GM23338 (cell line): Measurements from ENCODE around the gene CAPN8. TPM values are rescaled to one million over a fixed set of nuclear protein-coding genes. Genes with fewer than 3 reads are reported as not detected.

Source experiments
- ATAC-seq: fragments of 200-7000 bp; cut with Tn5 transposase; 3 replicates; pipeline ENCODE4 v1.9.1; 2020
- DNase-seq: peaks from one replicate; pipeline ENCODE4 v3.0.0-alpha.2; 2015; ENCODE audit warnings: low spot score
- H2AFZ ChIP-seq: fragments of 200-600 bp; sonication (generic); 2 replicates; pipeline ENCODE4 v1.8.0; 2016; ENCODE audit warnings: antibody characterized with exemption, mild to moderate bottlenecking, moderate library complexity
- H3F3A ChIP-seq: fragments of 200-600 bp; sonication (generic); replicated peaks from 2 replicates; pipeline ENCODE4 v1.8.0; 2017; ENCODE audit warnings: antibody characterized with exemption, mixed run types, low read depth
- H3K27ac ChIP-seq: fragments of 200-600 bp; sonication (generic); 2 replicates; pipeline ENCODE4 v1.6.1; 2016; ENCODE audit warnings: low read depth
- H3K27me3 ChIP-seq: fragments of 200-600 bp; sonication (generic); 2 replicates; pipeline ENCODE4 v1.8.0; 2016; ENCODE audit warnings: mild to moderate bottlenecking, mixed run types, moderate library complexity; ENCODE audit not compliant: insufficient read depth
- H3K36me3 ChIP-seq: fragments of 200-600 bp; sonication (generic); 2 replicates; pipeline ENCODE4 v1.8.0; 2016; ENCODE audit warnings: mild to moderate bottlenecking; ENCODE audit not compliant: insufficient read depth
- H3K4me1 ChIP-seq: fragments of 200-600 bp; sonication (generic); 2 replicates; pipeline ENCODE4 v1.8.0; 2016; ENCODE audit warnings: mild to moderate bottlenecking, moderate library complexity; ENCODE audit not compliant: insufficient read depth
- H3K4me2 ChIP-seq: fragments of 200-600 bp; sonication (generic); 2 replicates; pipeline ENCODE4 v1.7.1; 2017; ENCODE audit warnings: mixed run types
- H3K4me3 ChIP-seq: fragments of 200-600 bp; sonication (generic); 2 replicates; pipeline ENCODE4 v1.6.1; 2016; ENCODE audit warnings: mixed run types
- H3K79me2 ChIP-seq: fragments of 200-600 bp; sonication (generic); replicated peaks from 2 replicates; pipeline ENCODE4 v1.8.0; 2017; ENCODE audit warnings: mild to moderate bottlenecking; ENCODE audit not compliant: insufficient read depth
- H3K9me2 ChIP-seq: fragments of 200-600 bp; sonication (generic); 2 replicates; pipeline ENCODE4 v1.8.0; 2017; ENCODE audit not compliant: insufficient read depth
- H4K20me1 ChIP-seq: fragments of 200-600 bp; sonication (generic); replicated peaks from 2 replicates; pipeline ENCODE4 v1.8.0; 2017; ENCODE audit warnings: mild to moderate bottlenecking; ENCODE audit not compliant: insufficient read depth
- H3K27ac Mint-ChIP-seq: 2 replicates; pipeline ENCODE4 v1.8.0; 2020; ENCODE audit warnings: inconsistent platforms, mild to moderate bottlenecking, moderate library complexity, mixed read lengths
- H3K27me3 Mint-ChIP-seq: 3 replicates; pipeline ENCODE4 v1.8.0; 2022; ENCODE audit warnings: low read depth, mild to moderate bottlenecking, moderate library complexity, mixed read lengths, inconsistent platforms; ENCODE audit not compliant: insufficient read depth, poor library complexity
- H3K36me3 Mint-ChIP-seq: 3 replicates; pipeline ENCODE4 v1.8.0; 2021; ENCODE audit warnings: low read depth, mild to moderate bottlenecking, inconsistent platforms, moderate library complexity, mixed read lengths
- H3K4me1 Mint-ChIP-seq: 3 replicates; pipeline ENCODE4 v1.8.0; 2020; ENCODE audit warnings: mild to moderate bottlenecking, inconsistent platforms, mixed read lengths
- H3K4me3 Mint-ChIP-seq: 3 replicates; pipeline ENCODE4 v1.8.0; 2021; ENCODE audit warnings: moderate library complexity, mild to moderate bottlenecking, inconsistent platforms, mixed read lengths
- H3K9me3 Mint-ChIP-seq: 3 replicates; pipeline ENCODE4 v1.8.0; 2020; ENCODE audit warnings: moderate library complexity, mild to moderate bottlenecking, inconsistent platforms, mixed read lengths
- CREB1 ChIP-seq: fragments of 250-450 bp; sonication (Bioruptor Pico); IDR thresholded peaks from 2 replicates; pipeline ENCODE4 v1.5.0; 2020; ENCODE audit warnings: low read depth, mild to moderate bottlenecking, moderate library complexity
- ETS1 ChIP-seq: IDR thresholded peaks from 2 replicates; pipeline ENCODE4 v1.6.1; 2016; ENCODE audit warnings: antibody characterized with exemption
- EZH2 ChIP-seq: fragments of 200-600 bp; sonication (generic); IDR thresholded peaks from one replicate; pipeline ENCODE4 v1.8.0; 2017; ENCODE audit warnings: antibody characterized with exemption, mild to moderate bottlenecking, low read depth; ENCODE audit not compliant: unreplicated experiment
- EZH2phosphoT487 ChIP-seq: fragments of 200-600 bp; sonication (generic); IDR thresholded peaks from one replicate; pipeline ENCODE4 v1.8.1; 2018; ENCODE audit warnings: antibody characterized with exemption; ENCODE audit not compliant: unreplicated experiment
- JUNB ChIP-seq: IDR thresholded peaks from one replicate; pipeline ENCODE4 v1.6.1; 2016; ENCODE audit warnings: antibody characterized with exemption; ENCODE audit not compliant: unreplicated experiment
- NANOG ChIP-seq: IDR thresholded peaks from 2 replicates; pipeline ENCODE4 v1.6.1; 2016; ENCODE audit warnings: antibody characterized with exemption, borderline replicate concordance
- POLR2AphosphoS5 ChIP-seq: IDR thresholded peaks from 2 replicates; pipeline ENCODE4 v1.6.1; 2016; ENCODE audit warnings: antibody characterized with exemption, low read depth
- STAT1 ChIP-seq: IDR thresholded peaks from one replicate; pipeline ENCODE4 v1.6.1; 2016; ENCODE audit warnings: antibody characterized with exemption; ENCODE audit not compliant: unreplicated experiment
- ZNF114 ChIP-seq: fragments of 250-450 bp; sonication (Bioruptor Pico); IDR thresholded peaks from 2 replicates; pipeline ENCODE4 v1.5.0; 2020; ENCODE audit warnings: mild to moderate bottlenecking, moderate library complexity
- ZNF331 ChIP-seq: fragments of 250-450 bp; sonication (Bioruptor Pico); IDR thresholded peaks from 2 replicates; pipeline ENCODE4 v1.5.0; 2020; ENCODE audit warnings: low read depth, mild to moderate bottlenecking, moderate library complexity
- ZNF462 ChIP-seq: fragments of 250-450 bp; sonication (Bioruptor Pico); IDR thresholded peaks from 2 replicates; pipeline ENCODE4 v1.5.0; 2020; ENCODE audit warnings: mild to moderate bottlenecking, moderate library complexity
- polyA plus RNA-seq: library from polyadenylated mRNA; unstranded; fragments of >200 nt; fragmentation: Nextera tagmentation; extraction: Ambion mirVana; gene quantifications from 2 replicates; pipeline ENCODE4 v1.2.1, GENCODE V29; 2016
- total RNA-seq: library from RNA; depleted of rRNA; stranded (reverse); fragments of >200 nt; shearing (Covaris generic); gene quantifications from 2 replicates; pipeline ENCODE4 v1.2.3, GENCODE V29; 2014
- TF ChIP-seq, protein P1 (sequence below): IDR thresholded peaks from one replicate; pipeline ENCODE4 v1.6.1; 2018; ENCODE audit warnings: antibody characterized with exemption; ENCODE audit not compliant: unreplicated experiment
- TF ChIP-seq, protein P2 (sequence below), 2 experiments: fragments of 200-600 bp in 1 of 2; sonication (generic) in 1 of 2; conservative IDR thresholded peaks; 2 replicates each; pipeline versions ENCODE4 v1.5.1 to v1.6.1; 2016 to 2017; ENCODE audit warnings: antibody characterized with exemption in 2 of 2, low read depth in 2 of 2, mild to moderate bottlenecking in 2 of 2, moderate library complexity in 1 of 2

The CAPN8 gene
- total and polyA plus RNA-seq, 2 experiments from 2014 or later = not detected

DNA sequence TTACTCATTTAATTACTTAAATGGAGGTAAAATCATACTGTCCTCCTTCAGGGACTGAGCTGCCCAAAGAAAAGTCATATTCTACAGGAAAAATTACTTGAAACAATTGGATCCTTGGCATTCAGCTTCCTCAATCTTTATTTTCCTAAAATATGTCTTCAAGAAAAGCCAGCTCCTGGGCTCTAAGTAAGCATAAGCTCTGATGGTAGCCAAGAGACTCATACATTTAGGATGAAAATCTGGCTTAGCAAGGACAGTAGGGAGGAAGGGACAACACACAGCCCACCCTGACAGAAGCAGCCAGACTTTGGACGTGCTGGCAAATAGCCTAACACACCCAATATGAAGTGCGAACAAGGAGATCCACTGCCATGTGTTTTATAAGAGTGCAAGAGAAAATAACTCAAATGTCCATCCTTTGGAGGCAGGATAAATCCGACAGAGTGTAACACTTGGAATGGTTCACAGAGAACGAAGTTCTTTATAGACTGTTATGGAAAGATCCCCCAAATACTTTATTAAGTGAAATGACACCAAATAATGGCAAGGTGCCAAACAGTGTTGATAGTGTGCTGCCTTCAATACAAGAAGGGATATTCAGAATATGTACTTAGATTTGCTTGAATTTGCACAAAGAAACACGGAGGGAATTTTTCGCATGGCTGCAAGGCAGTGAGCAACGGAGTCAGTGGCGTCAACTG is 14.1 kb downstream of the CAPN8 start:
- peaks cover 6% of the 10 kb centered on the region; the same call in 2 of the 3 replicates for H3K9me3 Mint-ChIP-seq
- TF ChIP-seq, protein P1, sequence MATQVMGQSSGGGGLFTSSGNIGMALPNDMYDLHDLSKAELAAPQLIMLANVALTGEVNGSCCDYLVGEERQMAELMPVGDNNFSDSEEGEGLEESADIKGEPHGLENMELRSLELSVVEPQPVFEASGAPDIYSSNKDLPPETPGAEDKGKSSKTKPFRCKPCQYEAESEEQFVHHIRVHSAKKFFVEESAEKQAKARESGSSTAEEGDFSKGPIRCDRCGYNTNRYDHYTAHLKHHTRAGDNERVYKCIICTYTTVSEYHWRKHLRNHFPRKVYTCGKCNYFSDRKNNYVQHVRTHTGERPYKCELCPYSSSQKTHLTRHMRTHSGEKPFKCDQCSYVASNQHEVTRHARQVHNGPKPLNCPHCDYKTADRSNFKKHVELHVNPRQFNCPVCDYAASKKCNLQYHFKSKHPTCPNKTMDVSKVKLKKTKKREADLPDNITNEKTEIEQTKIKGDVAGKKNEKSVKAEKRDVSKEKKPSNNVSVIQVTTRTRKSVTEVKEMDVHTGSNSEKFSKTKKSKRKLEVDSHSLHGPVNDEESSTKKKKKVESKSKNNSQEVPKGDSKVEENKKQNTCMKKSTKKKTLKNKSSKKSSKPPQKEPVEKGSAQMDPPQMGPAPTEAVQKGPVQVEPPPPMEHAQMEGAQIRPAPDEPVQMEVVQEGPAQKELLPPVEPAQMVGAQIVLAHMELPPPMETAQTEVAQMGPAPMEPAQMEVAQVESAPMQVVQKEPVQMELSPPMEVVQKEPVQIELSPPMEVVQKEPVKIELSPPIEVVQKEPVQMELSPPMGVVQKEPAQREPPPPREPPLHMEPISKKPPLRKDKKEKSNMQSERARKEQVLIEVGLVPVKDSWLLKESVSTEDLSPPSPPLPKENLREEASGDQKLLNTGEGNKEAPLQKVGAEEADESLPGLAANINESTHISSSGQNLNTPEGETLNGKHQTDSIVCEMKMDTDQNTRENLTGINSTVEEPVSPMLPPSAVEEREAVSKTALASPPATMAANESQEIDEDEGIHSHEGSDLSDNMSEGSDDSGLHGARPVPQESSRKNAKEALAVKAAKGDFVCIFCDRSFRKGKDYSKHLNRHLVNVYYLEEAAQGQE = no peak
- no peak for TF ChIP-seq POLR2AphosphoS5
- TF ChIP-seq EZH2 = no peak
- no peak for TF ChIP-seq NANOG
- no peak for TF ChIP-seq EZH2phosphoT487
- no peak for TF ChIP-seq ZNF331 (CRISPR knock-in tag)
- TF ChIP-seq JUNB = no peak
- TF ChIP-seq STAT1 = no peak
- no peak for TF ChIP-seq CREB1 (CRISPR knock-in tag)
- TF ChIP-seq, protein P2, sequence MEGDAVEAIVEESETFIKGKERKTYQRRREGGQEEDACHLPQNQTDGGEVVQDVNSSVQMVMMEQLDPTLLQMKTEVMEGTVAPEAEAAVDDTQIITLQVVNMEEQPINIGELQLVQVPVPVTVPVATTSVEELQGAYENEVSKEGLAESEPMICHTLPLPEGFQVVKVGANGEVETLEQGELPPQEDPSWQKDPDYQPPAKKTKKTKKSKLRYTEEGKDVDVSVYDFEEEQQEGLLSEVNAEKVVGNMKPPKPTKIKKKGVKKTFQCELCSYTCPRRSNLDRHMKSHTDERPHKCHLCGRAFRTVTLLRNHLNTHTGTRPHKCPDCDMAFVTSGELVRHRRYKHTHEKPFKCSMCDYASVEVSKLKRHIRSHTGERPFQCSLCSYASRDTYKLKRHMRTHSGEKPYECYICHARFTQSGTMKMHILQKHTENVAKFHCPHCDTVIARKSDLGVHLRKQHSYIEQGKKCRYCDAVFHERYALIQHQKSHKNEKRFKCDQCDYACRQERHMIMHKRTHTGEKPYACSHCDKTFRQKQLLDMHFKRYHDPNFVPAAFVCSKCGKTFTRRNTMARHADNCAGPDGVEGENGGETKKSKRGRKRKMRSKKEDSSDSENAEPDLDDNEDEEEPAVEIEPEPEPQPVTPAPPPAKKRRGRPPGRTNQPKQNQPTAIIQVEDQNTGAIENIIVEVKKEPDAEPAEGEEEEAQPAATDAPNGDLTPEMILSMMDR (conservative IDR thresholded peaks at IDR 0.05; ENCODE audit: low read depth in 2 of 2) = no peak
- no peak for TF ChIP-seq ETS1
- no peak for TF ChIP-seq ZNF462 (CRISPR knock-in tag)
- TF ChIP-seq ZNF114 (CRISPR knock-in tag) = no peak
- no peak overlapping the region for H3K27ac ChIP-seq

More for the DNA sequence above, 14.1 kb downstream of the CAPN8 start:
- Histone ChIP-seq H3K9me2 (0 out of 2 replicates have a peak, but pooled peaks cover 3% of the 10 kb centered on the region), H3F3A (0 out of 2 replicates have a peak, but pooled peaks cover 6% of the 10 kb centered on the region), H3K79me2 (no peaks in the 10 kb centered on the region), H3K27me3 (no peaks in the 10 kb centered on the region), H4K20me1 (no peaks in the 10 kb centered on the region), H3K4me1 (peaks cover 30% of the 10 kb centered on the region), H3K4me3 (no peak overlapping the region), H3K36me3 (no peaks in the 10 kb centered on the region), H2AFZ (no peak overlapping the region), H3K4me2 (no peak overlapping the region)
- no peak overlapping the region for H3K4me3 Mint-ChIP-seq
- H3K27me3 Mint-ChIP-seq = peaks cover 9% of the 10 kb centered on the region
- H3K36me3 Mint-ChIP-seq = no peaks in the 10 kb centered on the region
- no peak for ATAC-seq
- H3K27ac Mint-ChIP-seq = no peak overlapping the region
- no peak for DNase-seq
- H3K4me1 Mint-ChIP-seq = peaks cover 38% of the 10 kb centered on the region
